T-helper 1 cell (primary cell): ENCODE results near the gene IFNA2.
A peak's percentile ranks its signal among the peaks of the same experiment; 100 is the strongest.
"Not testable (repeated sequence)": the region's sequence is repeated elsewhere in the genome, so short reads cannot be mapped to it uniquely, and the experiment has no call there.

ENCODE experiments used
- DNase-seq, 5 donors: peaks; one replicate each; pipeline ENCODE4 v3.0.0-alpha.2; 2012 to 2020
- total RNA-seq, 4 donors: gene quantifications; one replicate each; lab custom pipeline; 2026; lab: John Stamatoyannopoulos, UW

IFNA2 gene
- 0 reads per million in 4 donors for total RNA-seq

- DNase-seq, result no peak
These were observed at the start of gene IFNA2 for GRCh38 chr9:21385131-21385670. Gene IFNA2, minus strand, starts transcription at chr9:21385398. Its CDS starts 69 bp downstream, at chr9:21385329.

- DNase-seq, result not testable (repeated sequence)
These were observed 49.8 kb upstream of the IFNA2 start for GRCh38 chr9:21435015-21435383.

GRCh38 chr9:21434202-21435014, 49.2 kb upstream of the IFNA2 start:
- DNase-seq, result peak in 4 of 5 donors; percentile 17 to 32 (median 21)

- no peak for DNase-seq
These were observed 47.7 kb upstream of the IFNA2 start for GRCh38 chr9:21432672-21433425.

GRCh38 chr9:21429191-21429590, 44.0 kb upstream of the IFNA2 start:
- no peak for DNase-seq

- no peak for DNase-seq
These were observed 43.0 kb upstream of the IFNA2 start for GRCh38 chr9:21428235-21428634.

GRCh38 chr9:21415493-21416267, 30.5 kb upstream of the IFNA2 start:
- DNase-seq, result no peak

GRCh38 chr9:21414220-21414940, 29.2 kb upstream of the IFNA2 start:
- no peak for DNase-seq

- DNase-seq, result no peak
These were observed 28.4 kb upstream of the IFNA2 start for GRCh38 chr9:21413624-21414023.

- no peak for DNase-seq
These were observed 28.0 kb upstream of the IFNA2 start for GRCh38 chr9:21413151-21413550.

- DNase-seq, result no peak
These were observed 26.9 kb upstream of the IFNA2 start for GRCh38 chr9:21412107-21412506.

- no peak for DNase-seq
These were observed 23.6 kb upstream of the IFNA2 start, which contains the start of gene IFNA8 for GRCh38 chr9:21408817-21409216. Gene IFNA8, plus strand, starts transcription at chr9:21409117. Its CDS starts 60 bp downstream, at chr9:21409177.

GRCh38 chr9:21404146-21404545, 18.9 kb upstream of the IFNA2 start:
- DNase-seq, result no peak

- DNase-seq, result no peak
These were observed 17.4 kb upstream of the IFNA2 start for GRCh38 chr9:21402386-21403251.

GRCh38 chr9:21399956-21400355, 14.8 kb upstream of the IFNA2 start:
- DNase-seq, result no peak

GRCh38 chr9:21398955-21399489, 13.8 kb upstream of the IFNA2 start:
- DNase-seq, result no peak

- peak; percentile 20 to 47 (median 37) for DNase-seq
These were observed 10.8 kb upstream of the IFNA2 start for GRCh38 chr9:21395778-21396717.

- DNase-seq, result no peak
These were observed 7.1 kb upstream of the IFNA2 start for GRCh38 chr9:21392270-21392669.

GRCh38 chr9:21383627-21384026, 1.6 kb downstream of the IFNA2 start:
- no peak for DNase-seq
